ENCODE results near the gene ARL4C.
A peak's percentile ranks its signal among the peaks of the same experiment; 100 is the strongest.

Gene ARL4C

GRCh38 chr2:234497594-234498235, 834 bp upstream of the ARL4C start:
- no peak for DNase-seq

GRCh38 chr2:234496055-234496834, 636 bp downstream of the ARL4C start:
- peak; percentile 42 for DNase-seq

- no peak for DNase-seq
Observed at GRCh38 chr2:234495251-234496054, 1.4 kb downstream of the ARL4C start.

- peak; percentile 53 for DNase-seq
Observed at GRCh38 chr2:234494361-234495250, 2.3 kb downstream of the ARL4C start.

GRCh38 chr2:234493796-234494195, 3.1 kb downstream of the ARL4C start:
- no peak for DNase-seq

GRCh38 chr2:234492717-234493485, 4.0 kb downstream of the ARL4C start:
- no peak for DNase-seq

GRCh38 chr2:234491897-234492296, 5.0 kb downstream of the ARL4C start:
- DNase-seq: no peak

- no peak for DNase-seq
Observed at GRCh38 chr2:234491281-234491680, 5.6 kb downstream of the ARL4C start.

- DNase-seq: no peak
Observed at GRCh38 chr2:234490271-234491091, 6.4 kb downstream of the ARL4C start.

- no peak for DNase-seq
Observed at GRCh38 chr2:234488913-234489451, 7.9 kb downstream of the ARL4C start.

GRCh38 chr2:234488486-234488885, 8.4 kb downstream of the ARL4C start:
- no peak for DNase-seq

GRCh38 chr2:234487356-234487755, 9.5 kb downstream of the ARL4C start:
- DNase-seq: no peak

GRCh38 chr2:234483568-234484251, 13.2 kb downstream of the ARL4C start:
- no peak for DNase-seq

- no peak for DNase-seq
Observed at GRCh38 chr2:234481301-234481700, 15.6 kb downstream of the ARL4C start.

GRCh38 chr2:234480337-234480736, 16.5 kb downstream of the ARL4C start:
- no peak for DNase-seq

GRCh38 chr2:234479465-234479864, 17.4 kb downstream of the ARL4C start:
- no peak for DNase-seq

GRCh38 chr2:234478121-234478858, 18.6 kb downstream of the ARL4C start:
- no peak for DNase-seq

- DNase-seq: no peak
Observed at GRCh38 chr2:234476766-234477165, 20.1 kb downstream of the ARL4C start.

GRCh38 chr2:234474654-234475053, 22.2 kb downstream of the ARL4C start:
- no peak for DNase-seq
